Measurements from ENCODE around the gene GRIA3.

DNA sequence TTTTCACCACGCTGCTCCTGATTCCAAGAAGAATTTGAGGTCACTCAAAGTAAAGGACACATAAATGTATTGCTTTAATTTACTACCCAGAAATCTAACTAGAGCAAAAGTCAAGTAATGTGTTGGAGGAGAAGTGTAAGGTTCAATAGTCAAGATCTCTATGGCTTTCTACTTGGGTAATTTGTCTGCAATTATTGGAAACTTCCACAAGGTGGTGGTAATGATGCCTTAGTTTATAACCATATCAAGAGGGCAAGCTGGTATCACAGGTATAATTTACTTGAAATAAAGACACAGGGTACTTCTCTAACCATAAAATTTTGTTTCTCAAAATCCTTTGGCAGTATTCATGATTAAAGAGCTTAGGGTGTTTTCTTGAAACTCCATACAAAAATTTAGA is 10.2 kb upstream of the GRIA3 start:
- TF ChIP-seq, protein P1, sequence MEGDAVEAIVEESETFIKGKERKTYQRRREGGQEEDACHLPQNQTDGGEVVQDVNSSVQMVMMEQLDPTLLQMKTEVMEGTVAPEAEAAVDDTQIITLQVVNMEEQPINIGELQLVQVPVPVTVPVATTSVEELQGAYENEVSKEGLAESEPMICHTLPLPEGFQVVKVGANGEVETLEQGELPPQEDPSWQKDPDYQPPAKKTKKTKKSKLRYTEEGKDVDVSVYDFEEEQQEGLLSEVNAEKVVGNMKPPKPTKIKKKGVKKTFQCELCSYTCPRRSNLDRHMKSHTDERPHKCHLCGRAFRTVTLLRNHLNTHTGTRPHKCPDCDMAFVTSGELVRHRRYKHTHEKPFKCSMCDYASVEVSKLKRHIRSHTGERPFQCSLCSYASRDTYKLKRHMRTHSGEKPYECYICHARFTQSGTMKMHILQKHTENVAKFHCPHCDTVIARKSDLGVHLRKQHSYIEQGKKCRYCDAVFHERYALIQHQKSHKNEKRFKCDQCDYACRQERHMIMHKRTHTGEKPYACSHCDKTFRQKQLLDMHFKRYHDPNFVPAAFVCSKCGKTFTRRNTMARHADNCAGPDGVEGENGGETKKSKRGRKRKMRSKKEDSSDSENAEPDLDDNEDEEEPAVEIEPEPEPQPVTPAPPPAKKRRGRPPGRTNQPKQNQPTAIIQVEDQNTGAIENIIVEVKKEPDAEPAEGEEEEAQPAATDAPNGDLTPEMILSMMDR (IDR thresholded peaks at IDR 0.05; ENCODE audit: poor library complexity) = no peak
- TF ChIP-seq EZH2 (IDR thresholded peaks at IDR 0.05; ENCODE audit: borderline replicate concordance) (no peak), EZH2phosphoT487 (IDR thresholded peaks at IDR 0.05; ENCODE audit: low read depth, severe bottlenecking, unreplicated experiment) (no peak)
